ENCODE data around the gene ALDH1A1.

Gene ALDH1A1

GRCh38 chr9:72913382-72914009 lies 39.4 kb downstream of the ALDH1A1 start:
- no peak for DNase-seq

- DNase-seq: no peak
Measured at GRCh38 chr9:72912476-72913381, 40.1 kb downstream of the ALDH1A1 start.

- no peak for DNase-seq
Measured at GRCh38 chr9:72911816-72912215, 41.0 kb downstream of the ALDH1A1 start.

- DNase-seq: no peak
Measured at GRCh38 chr9:72911247-72911775, 41.5 kb downstream of the ALDH1A1 start.

GRCh38 chr9:72909428-72909827 lies 43.4 kb downstream of the ALDH1A1 start:
- DNase-seq: no peak

- DNase-seq: no peak
Measured at GRCh38 chr9:72907421-72907820, 45.4 kb downstream of the ALDH1A1 start.

GRCh38 chr9:72906810-72907209 lies 46.0 kb downstream of the ALDH1A1 start:
- DNase-seq: no peak

DNA sequence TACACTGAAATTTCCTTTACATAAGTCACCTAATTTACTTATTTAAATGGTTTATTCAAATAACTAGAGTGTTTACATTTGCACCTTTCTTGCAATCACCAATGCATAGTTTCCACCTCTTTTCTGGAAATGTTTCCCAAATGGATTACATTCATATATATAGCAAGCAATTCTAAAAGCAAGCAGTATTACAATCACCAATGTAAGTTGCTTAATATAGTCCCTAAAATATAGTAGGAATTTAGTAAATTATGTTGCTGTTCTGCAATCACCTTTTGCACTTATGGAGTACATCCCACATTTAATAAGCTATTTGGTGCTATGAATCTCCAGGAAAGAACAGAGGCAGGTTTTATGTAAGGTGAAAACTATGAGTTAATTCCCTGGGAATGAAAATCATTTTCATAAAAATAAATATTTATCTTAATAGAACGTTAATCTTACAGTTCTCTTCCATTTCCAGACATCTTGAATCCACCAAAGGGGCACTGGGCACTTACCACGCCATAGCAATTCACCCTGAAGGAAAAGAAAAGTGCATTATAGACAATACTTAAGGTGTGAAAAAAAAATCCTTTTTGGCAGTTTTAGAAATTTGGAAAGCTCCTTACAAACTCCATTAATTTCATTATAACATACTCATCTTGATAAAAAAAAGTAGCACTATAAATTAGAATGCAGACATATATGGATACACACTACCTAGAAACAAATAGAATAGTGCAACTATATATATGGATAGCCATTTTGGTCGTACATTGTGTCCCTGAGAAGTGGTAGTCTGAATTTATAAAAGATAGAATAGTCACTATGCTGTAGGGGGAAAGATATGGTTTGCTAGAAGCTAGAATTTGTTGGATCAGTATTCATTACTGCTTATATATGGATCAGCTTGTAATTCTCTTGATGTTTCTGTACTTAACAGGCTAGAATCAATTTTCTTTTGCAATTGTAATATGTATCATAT lies 47.1 kb downstream of the ALDH1A1 start:
- DNase-seq: no peak

GRCh38 chr9:72904267-72905093 lies 48.4 kb downstream of the ALDH1A1 start:
- DNase-seq: no peak

DNA sequence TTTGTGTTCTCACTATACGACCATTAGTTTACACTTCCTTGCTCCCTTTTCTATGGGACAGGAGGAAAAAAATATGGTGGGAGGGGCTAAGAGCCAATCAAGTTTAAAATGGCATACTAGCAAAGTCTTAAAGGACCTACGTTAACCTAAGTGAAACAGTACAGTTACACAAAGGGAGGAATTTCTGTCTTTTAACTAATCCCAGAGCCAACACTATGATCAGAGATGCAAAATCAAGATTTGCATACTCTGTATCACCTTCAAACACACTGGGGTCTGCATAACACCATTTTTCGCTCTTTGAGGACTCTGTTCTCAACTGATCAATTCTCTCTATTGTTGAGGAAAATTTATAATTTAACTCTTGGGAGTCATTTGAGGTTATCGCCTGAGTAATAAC lies 49.8 kb downstream of the ALDH1A1 start:
- DNase-seq: no peak

- DNase-seq: no peak
Measured at GRCh38 chr9:72902268-72902667, 50.6 kb downstream of the ALDH1A1 start.

GRCh38 chr9:72899734-72900477 lies 52.9 kb downstream of the ALDH1A1 start:
- no peak for DNase-seq

- no peak for DNase-seq
Measured at GRCh38 chr9:72898784-72899733, 53.8 kb downstream of the ALDH1A1 start.

DNA sequence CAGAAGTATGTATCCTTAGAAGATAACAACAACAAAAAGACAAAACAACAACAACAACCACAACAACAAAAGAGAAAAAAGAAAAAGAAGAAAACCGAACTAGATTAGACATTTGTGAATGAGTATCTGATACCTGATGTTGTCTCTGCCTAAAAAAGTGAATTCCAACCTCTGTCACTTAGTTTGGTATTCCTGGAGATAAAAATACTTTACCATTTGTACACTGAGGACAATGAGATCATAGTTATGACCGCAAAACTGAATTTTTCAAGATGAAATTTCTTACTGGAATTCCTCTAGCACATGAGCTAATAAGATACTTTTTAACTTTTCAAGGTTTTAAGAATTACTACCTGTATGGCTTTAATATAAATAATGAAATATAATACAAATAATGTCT lies 54.5 kb downstream of the ALDH1A1 start:
- no peak for DNase-seq

GRCh38 chr9:72897069-72897649 lies 55.7 kb downstream of the ALDH1A1 start:
- no peak for DNase-seq

DNA sequence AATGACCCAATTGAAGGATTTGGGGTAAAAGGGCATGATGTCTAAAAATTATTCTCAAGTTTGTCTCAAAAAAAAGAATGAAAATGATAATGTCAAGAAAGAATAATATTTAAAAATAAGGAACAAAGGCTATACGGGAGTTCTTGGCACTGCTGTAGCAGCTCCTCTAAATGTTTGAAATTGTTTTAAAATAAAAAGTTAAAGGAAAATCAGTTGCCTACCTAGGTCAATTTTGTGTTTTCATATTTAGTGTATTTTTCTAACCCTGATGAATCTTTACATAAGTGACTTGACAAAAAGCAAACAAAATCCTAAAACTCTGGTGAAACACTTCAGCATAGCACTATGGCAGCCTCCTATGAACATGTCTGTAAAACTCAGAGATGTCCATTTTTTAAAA lies 56.4 kb downstream of the ALDH1A1 start:
- DNase-seq: no peak

- no peak for DNase-seq
Measured at GRCh38 chr9:72895122-72895521, 57.7 kb downstream of the ALDH1A1 start.

DNA sequence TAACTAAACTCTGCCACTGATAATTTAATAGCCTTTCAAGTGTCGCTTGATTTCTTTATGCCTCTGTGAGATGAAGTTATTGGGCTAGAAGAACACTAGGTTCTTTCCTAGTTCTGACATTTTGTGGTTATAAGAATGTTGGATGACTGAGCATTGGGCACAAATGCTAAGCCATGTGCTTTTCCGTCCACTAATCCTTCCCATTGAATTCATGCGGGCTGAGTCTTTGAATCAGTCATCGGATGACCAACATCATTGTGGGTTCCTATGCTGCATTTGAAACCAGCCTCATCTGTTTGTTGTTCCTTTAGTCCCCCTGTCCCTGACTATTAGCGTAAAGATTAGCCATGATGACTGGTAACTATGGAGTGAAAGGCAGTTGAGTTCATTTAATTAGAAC lies 58.5 kb downstream of the ALDH1A1 start:
- DNase-seq: no peak

DNA sequence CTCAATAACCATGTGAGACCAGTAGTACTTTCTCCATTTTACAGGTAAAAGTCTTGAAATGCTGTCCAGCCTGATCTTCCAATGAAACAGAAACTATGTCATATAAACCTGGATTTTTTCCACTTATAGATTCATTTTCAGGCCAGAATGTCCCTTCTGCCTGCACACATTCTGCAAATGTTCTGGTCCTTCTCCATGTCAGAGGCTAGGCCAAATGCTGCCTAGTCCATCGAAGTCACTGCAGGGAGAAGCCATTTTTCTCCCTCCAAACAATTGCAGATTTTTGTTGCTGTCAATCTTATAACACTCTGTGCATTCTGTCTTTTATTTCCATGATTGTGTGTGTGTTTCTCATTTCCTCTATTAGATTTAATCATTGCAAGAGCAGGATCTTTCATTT lies 59.4 kb downstream of the ALDH1A1 start:
- DNase-seq: no peak

- no peak for DNase-seq
Measured at GRCh38 chr9:72891043-72891442, 61.8 kb downstream of the ALDH1A1 start.
